Thoracic aorta (tissue), 2 donors: ENCODE measurements around the gene TOP3A. TPM values are rescaled to one million over a fixed set of nuclear protein-coding genes. Genes with fewer than 3 reads are reported as not detected.

Source experiments
- ATAC-seq: fragments of 150-250 bp; one replicate; pipeline ENCODE4 v1.8.0; 2017; ENCODE audit warnings: low read depth; ENCODE audit not compliant: insufficient number of reproducible peaks, low FRiP score
- DNase-seq: peaks from one replicate; pipeline ENCODE4 v3.0.0-alpha.2; 2020; ENCODE audit warnings: low spot score
- H3K27ac ChIP-seq, 2 donors: fragments of 200-600 bp; sonication (generic); 1 replicate in 1 of 2; 2 replicates in 1 of 2; pipeline ENCODE4 v1.5.1; 2016; ENCODE audit warnings: mild to moderate bottlenecking in 2 of 2, moderate library complexity in 2 of 2
- H3K27me3 ChIP-seq: fragments of 200-600 bp; sonication (generic); replicated peaks from 2 replicates; pipeline ENCODE4 v1.6.0; 2016; ENCODE audit warnings: mild to moderate bottlenecking; ENCODE audit not compliant: insufficient read depth
- H3K36me3 ChIP-seq: fragments of 200-600 bp; sonication (generic); one replicate; pipeline ENCODE4 v1.5.1; 2016
- H3K4me1 ChIP-seq, 2 donors: fragments of 200-600 bp; sonication (generic); 1 replicate in 1 of 2; 2 replicates in 1 of 2; pipeline versions ENCODE4 v1.5.1 to v1.6.0; 2016; ENCODE audit warnings: low read depth in 2 of 2, mild to moderate bottlenecking in 1 of 2; ENCODE audit not compliant: control insufficient read depth in 1 of 2
- H3K4me3 ChIP-seq: fragments of 200-600 bp; sonication (generic); 2 replicates; pipeline ENCODE4 v1.5.1; 2016; ENCODE audit warnings: mild to moderate bottlenecking
- H3K9me3 ChIP-seq: fragments of 200-600 bp; sonication (generic); 2 replicates; pipeline ENCODE4 v1.5.1; 2016
- CTCF ChIP-seq: fragments of 200-600 bp; sonication (generic); IDR thresholded peaks from one replicate; pipeline ENCODE4 v1.5.1; 2019; ENCODE audit warnings: antibody characterized with exemption
- total RNA-seq, 2 donors: library from RNA; depleted of rRNA; stranded (reverse); fragments of >200 nt; gene quantifications; one replicate each; pipeline versions ENCODE4 v1.1.0 to v1.2.3, GENCODE V29; 2016

The TOP3A gene
- total RNA-seq, 2 donors from 2014 or later: 33.4 to 54.6 TPM

- DNase-seq (no peak), ATAC-seq (no peak)
- H3K36me3 ChIP-seq: peaks cover 54% of the 10 kb centered on the region
These were observed 12.8 kb upstream of the TOP3A start for GRCh38 chr17:18327556-18327955.

DNA sequence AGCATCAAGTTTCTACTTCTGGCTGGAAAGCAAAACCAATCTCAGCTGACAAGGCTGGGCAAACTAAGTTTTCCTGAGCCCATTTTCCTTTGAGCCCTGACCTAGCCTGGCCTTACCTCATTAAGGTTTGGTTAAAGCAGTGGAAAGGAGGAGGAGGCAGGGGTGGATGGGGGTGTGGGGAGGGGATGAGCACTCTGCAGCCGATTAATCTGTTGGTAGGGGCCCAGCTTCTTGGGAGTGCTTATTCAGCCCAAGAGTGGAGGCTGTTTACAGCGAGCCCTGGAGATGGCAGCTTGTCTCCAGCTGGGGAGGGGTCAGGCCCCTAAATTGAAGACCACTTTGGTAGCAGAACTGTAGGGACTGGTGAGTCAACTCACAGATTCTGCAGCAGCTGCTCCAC lies 12.3 kb upstream of the TOP3A start:
- DNase-seq (no peak), ATAC-seq (no peak)
- Histone ChIP-seq H3K4me3 (no peak overlapping the region), H3K27me3 (no peaks in the 10 kb centered on the region), H3K4me1 (no peaks in the 10 kb centered on the region), H3K27ac (no peak overlapping the region), H3K36me3 (peaks cover 53% of the 10 kb centered on the region), H3K9me3 (no peaks in the 10 kb centered on the region)
- TF ChIP-seq CTCF: no peak

More at GRCh38 chr17:18327556-18327955, 12.8 kb upstream of the TOP3A start:
- TF ChIP-seq CTCF: no peak
- Histone ChIP-seq H3K4me1 (no peaks in the 10 kb centered on the region), H3K9me3 (no peaks in the 10 kb centered on the region), H3K27ac (no peak overlapping the region), H3K4me3 (no peak overlapping the region), H3K27me3 (no peaks in the 10 kb centered on the region)

DNA sequence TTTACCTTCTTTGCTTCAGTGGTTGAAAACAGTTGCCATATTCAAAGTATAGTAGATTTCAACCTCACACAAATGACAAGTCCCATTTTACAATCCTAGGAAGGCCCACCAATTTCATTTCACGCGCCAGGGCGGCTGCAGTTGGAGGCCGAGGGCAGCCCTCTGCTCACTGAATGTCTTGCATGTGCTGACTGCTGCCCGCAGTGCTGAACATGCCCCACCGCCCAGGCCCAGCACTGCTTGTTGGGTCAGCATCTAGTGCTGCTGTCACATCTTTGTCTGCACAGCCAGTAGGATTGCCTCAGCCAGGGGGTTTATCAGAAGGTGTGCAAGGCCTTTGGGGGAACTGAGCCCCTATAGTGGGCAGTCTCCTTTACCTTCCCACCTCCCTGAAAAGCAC lies 11.8 kb upstream of the TOP3A start:
- Histone ChIP-seq H3K4me3 (no peak overlapping the region), H3K9me3 (no peaks in the 10 kb centered on the region), H3K27me3 (no peaks in the 10 kb centered on the region), H3K36me3 (peaks cover 49% of the 10 kb centered on the region), H3K27ac (no peak overlapping the region), H3K4me1 (no peaks in the 10 kb centered on the region)
- DNase-seq (no peak), ATAC-seq (no peak)
- TF ChIP-seq CTCF: no peak

GRCh38 chr17:18326039-18326438 lies 11.2 kb upstream of the TOP3A start:
- no peak for DNase-seq
- ATAC-seq: no peak
- Histone ChIP-seq H3K36me3 (peaks cover 44% of the 10 kb centered on the region), H3K27me3 (no peaks in the 10 kb centered on the region), H3K4me1 (no peaks in the 10 kb centered on the region), H3K4me3 (no peak overlapping the region), H3K9me3 (no peaks in the 10 kb centered on the region), H3K27ac (no peak overlapping the region)
- no peak for TF ChIP-seq CTCF

- DNase-seq (no peak), ATAC-seq (no peak)
- no peak overlapping the region for H3K27ac ChIP-seq
- peaks cover 0 to 10% of the 10 kb centered on the region in 2 donors for H3K4me1 ChIP-seq
- H3K4me3 ChIP-seq: no peak overlapping the region
- H3K9me3 ChIP-seq: no peaks in the 10 kb centered on the region
- H3K36me3 ChIP-seq: peaks cover 38% of the 10 kb centered on the region
- H3K27me3 ChIP-seq: no peaks in the 10 kb centered on the region
- no peak for TF ChIP-seq CTCF
These were observed 9.6 kb upstream of the TOP3A start for GRCh38 chr17:18324140-18325050.
